Measurements from ENCODE around the gene DISC1.
A peak's percentile ranks its signal among the peaks of the same experiment; 100 is the strongest.
"Not testable (repeated sequence)": the region's sequence is repeated elsewhere in the genome, so short reads cannot be mapped to it uniquely, and the experiment has no call there.

The DISC1 gene

GRCh38 chr1:231867607-231868006 lies 241.0 kb downstream of the DISC1 start:
- no peak for DNase-seq (ENCODE audit: insufficient read length, low spot score)
- no peak for FAIRE-seq

DNA sequence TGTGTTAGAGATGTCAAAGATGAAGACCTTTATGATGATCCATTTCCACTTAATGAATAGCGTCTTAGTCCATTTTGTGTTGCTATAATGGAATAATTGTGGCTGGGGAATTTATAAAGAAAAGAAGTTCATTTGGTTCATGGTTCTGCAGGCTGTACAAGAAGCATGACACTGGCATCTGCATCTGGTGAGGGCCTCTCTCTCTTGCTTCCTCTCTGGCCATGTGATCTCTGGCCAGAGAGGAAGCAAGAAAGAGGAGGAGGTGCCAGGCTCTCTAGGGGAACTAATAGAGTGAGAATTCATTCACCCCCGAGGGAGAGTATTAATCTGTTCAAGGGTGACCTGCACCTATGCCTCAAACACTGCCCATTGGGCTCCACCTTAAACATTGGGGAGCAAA lies 242.8 kb downstream of the DISC1 start:
- no peak for DNase-seq (ENCODE audit: insufficient read length, low spot score)
- no peak for FAIRE-seq

GRCh38 chr1:231871471-231871870 lies 244.9 kb downstream of the DISC1 start:
- DNase-seq (ENCODE audit: insufficient read length, low spot score), result no peak
- FAIRE-seq, result no peak

GRCh38 chr1:231871878-231872277 lies 245.3 kb downstream of the DISC1 start:
- DNase-seq (ENCODE audit: insufficient read length, low spot score) (no peak), FAIRE-seq (no peak)

DNA sequence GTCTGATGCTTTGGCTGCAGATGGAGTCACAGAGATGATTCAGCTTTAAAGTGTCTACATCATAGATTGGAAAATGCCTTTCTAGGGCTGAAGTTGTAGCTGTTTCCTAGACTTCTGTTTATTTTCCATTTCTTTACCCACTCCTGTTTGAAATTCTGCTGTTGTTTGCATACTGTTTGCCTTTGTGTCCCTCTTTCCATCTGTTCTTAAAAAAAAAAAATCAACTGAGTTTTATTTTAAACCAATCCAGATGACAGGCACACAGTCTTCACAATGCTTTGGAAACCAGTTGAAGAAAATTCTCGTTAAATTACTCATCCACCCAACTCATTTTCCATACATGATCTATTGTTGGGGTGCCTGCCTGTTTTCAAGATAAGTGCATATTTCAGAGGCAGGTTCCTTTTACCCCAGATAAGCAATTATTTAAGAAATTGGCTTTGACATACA lies 245.9 kb downstream of the DISC1 start:
- DNase-seq (ENCODE audit: insufficient read length, low spot score) (no peak), FAIRE-seq (no peak)

DNA sequence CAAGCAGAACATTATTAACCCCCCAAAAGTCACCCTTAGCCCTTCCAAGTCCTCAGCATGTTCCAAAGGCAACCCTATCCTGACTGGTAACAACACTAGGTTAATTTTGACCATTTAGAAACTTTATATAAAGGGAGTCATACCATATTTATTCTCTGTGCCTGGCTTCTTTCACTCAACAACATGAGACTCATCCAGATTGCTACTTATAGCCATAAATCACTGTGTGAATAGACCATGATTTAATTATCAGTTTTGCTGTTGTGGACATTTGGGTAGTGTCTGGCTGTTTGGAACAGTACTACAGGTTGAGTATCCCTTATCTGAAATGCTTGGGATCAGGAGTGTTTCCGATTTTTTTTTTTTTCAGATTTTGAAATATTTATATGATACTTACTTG lies 252.1 kb downstream of the DISC1 start:
- DNase-seq (ENCODE audit: insufficient read length, low spot score) (no peak), FAIRE-seq (no peak)

GRCh38 chr1:231879296-231879695 lies 252.7 kb downstream of the DISC1 start:
- DNase-seq (ENCODE audit: insufficient read length, low spot score) (no peak), FAIRE-seq (no peak)

- DNase-seq (ENCODE audit: insufficient read length, low spot score), result no peak
- no peak for FAIRE-seq
These were observed 255.7 kb downstream of the DISC1 start for GRCh38 chr1:231882333-231882732.

DNA sequence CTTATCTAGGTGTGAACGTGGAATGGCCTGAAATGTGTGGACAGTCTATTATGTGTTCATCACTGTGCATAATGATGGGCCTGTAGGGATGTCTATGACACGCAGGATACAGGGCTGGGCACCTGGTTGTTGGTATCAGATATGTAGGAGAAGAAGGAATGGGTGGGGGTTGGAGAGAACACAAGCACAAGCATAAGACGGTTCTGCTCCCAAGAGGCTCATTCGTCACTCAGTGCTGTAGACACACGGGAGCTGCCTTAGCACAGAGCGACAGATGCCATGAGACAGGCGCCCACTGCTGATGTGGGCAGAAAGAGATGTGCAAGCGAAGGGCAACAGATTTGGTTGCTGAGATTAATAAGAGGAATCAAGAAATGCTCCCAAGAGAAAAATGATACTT lies 256.2 kb downstream of the DISC1 start:
- FAIRE-seq (peak; percentile 13), DNase-seq (ENCODE audit: insufficient read length, low spot score) (no peak)

- DNase-seq (ENCODE audit: insufficient read length, low spot score) (no peak), FAIRE-seq (no peak)
These were observed 256.8 kb downstream of the DISC1 start for GRCh38 chr1:231883382-231883781.

DNA sequence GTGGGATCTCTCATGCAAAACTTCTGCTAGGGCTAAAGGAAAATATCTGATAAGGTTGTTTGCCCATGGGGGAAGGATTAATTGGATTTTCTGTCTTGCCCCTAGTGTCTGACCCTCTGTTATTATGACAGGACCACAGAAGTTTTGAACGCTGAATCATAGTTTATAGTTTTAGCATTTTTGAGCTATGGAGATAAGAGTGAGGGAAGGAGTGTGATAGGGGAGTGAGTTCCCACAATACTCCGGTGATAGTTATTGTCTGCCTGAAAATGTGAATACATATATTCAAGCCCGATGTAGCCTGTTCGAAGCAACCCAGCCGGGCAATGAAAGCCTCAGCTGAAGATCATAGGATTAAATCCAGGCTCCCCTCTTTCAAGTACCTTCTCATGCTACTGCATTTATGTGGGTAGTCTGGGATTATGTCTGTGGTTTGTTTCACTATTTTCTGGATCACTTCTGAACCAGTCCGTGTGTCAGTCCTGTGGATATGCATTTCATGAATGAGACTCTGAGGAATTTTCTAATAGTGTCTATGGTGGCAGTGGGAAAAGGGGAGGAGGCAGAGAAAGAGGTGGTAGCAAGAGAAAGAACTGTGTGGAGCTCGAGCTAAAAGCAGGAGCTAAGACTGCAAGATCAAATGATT lies 258.7 kb downstream of the DISC1 start:
- no peak for FAIRE-seq
- peak; percentile 68 for DNase-seq (ENCODE audit: insufficient read length, low spot score)

- no peak for DNase-seq (ENCODE audit: insufficient read length, low spot score)
- FAIRE-seq, result no peak
These were observed 260.6 kb downstream of the DISC1 start for GRCh38 chr1:231887166-231887565.

GRCh38 chr1:231887866-231888265 lies 261.3 kb downstream of the DISC1 start:
- DNase-seq (ENCODE audit: insufficient read length, low spot score), result no peak
- FAIRE-seq, result no peak

DNA sequence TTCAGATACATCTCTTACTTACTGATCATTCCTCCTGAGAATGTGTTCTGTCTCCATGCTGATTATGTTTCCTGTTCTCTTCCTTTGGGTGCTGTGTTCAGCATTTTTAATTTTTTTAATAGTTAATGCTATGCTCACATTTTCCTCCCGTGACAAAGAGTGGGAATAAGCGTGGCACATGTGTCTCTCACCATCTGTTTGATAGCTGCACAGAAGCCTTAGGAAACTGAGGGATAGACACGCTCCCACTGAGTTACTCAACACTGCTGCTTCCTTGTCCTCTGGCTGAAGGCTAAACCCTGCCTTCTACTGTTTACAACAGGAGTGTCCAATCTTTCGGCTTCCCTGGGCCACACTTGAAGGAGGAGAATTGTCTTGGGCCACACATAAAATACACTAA lies 264.2 kb downstream of the DISC1 start:
- FAIRE-seq (no peak), DNase-seq (ENCODE audit: insufficient read length, low spot score) (no peak)

- DNase-seq (ENCODE audit: insufficient read length, low spot score) (no peak), FAIRE-seq (peak; percentile 16)
These were observed 267.0 kb downstream of the DISC1 start for GRCh38 chr1:231893400-231894102.

DNA sequence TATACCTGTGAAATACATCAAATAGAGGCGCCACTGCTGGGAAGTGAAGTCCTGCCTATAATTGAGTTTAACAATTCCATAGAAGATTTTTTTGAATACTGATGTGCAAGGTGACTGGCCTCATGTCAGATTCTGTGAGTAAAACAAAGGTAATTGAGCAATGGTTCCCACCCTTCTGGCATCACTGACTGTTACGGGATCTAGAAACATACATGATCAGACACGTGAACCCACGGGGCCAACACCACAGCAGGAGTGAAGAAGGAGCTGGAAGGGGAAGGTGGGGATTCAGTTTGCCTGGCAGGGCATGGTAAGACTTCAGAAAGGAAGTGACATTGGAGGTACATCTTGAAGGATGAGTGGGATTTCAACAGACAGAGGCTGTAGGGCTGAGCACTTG lies 270.2 kb downstream of the DISC1 start:
- FAIRE-seq, result no peak

DNA sequence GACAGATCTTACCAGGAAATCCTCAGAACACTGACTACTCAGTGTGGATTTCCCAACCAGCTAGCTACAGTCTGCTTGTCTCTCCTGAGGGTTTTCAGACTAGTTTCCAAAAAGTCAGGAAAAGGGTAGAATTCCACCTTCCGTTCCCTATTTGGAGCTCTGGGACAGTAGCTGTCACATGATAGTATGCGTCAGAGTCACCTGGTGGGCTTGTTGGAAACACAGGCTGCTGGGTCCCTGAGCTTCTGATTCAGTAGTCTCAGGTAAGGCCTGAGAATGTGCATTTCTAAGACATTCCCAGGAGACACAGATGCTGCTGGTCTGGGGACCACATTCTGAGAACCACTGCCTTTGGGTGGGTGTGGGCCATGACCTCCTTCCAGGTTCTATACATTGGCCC lies 272.5 kb downstream of the DISC1 start:
- DNase-seq (ENCODE audit: insufficient read length, low spot score) (no peak), FAIRE-seq (no peak)

More for the DNA sequence above, 270.2 kb downstream of the DISC1 start:
- DNase-seq (ENCODE audit: insufficient read length, low spot score), result no peak

- FAIRE-seq (no peak), DNase-seq (ENCODE audit: insufficient read length, low spot score) (no peak)
These were observed 273.3 kb downstream of the DISC1 start for GRCh38 chr1:231899713-231900435.

GRCh38 chr1:231903586-231904081 lies 277.0 kb downstream of the DISC1 start:
- FAIRE-seq (no peak), DNase-seq (ENCODE audit: insufficient read length, low spot score) (no peak)

GRCh38 chr1:231907310-231907709 lies 280.7 kb downstream of the DISC1 start:
- not testable (repeated sequence) for DNase-seq (ENCODE audit: insufficient read length, low spot score); FAIRE-seq

DNA sequence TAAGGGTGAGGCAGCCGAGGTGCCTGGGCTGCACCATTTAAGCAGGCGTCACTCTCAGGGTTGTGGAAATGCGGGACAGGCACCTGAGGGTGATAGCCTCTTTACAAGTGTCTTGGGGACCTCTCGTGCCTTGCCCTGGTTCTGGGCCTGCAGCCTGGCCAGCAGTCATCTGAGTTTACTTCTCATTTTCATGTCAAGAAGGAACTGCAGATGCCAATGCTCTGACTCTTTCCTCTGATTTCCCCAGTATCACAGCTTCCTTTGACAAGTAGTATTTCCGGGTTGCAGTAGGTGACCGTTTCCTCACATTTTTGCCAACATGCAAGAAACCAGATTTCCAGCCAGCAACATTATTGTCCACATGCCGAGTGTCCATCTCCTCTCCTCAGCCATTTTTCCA lies 286.9 kb downstream of the DISC1 start:
- FAIRE-seq (no peak), DNase-seq (ENCODE audit: insufficient read length, low spot score) (no peak)

Measured in HTR-8/SVneo (cell line).